Subcutaneous adipose tissue (tissue), 4 donors: Measurements from ENCODE around the gene GTF2H2C. TPM values are rescaled to one million over a fixed set of nuclear protein-coding genes. Genes with fewer than 3 reads are reported as not detected.

Source experiments
- small RNA-seq: library from RNA; depleted of rRNA; stranded (forward); fragments of <200 nt; gene quantifications from one replicate; pipeline ENCODE3, GENCODE V24; 2016
- total RNA-seq, 4 donors: library from RNA; depleted of rRNA; stranded (reverse); fragments of >200 nt; gene quantifications; one replicate each; pipeline ENCODE4 v1.1.0, GENCODE V29; 2016

The GTF2H2C gene
- total RNA-seq, 4 donors from 2014 or later, result 10.4 to 28.9 (median 16.5) TPM

Small RNAs within 50 kb of the gene (small RNA-seq; reads per million reads assigned to genes)
- not detected for gene RNU6-724P

Other genes with a start within 250 kb of the GTF2H2C start
- gene CCDC125, start 227.4 kb upstream of the GTF2H2C start, total RNA-seq, result 10 to 100 TPM in 1 of 4 donors, 1 to 10 TPM in 3; 7.2 to 11.1 (median 9.0) TPM
- 10 to 100 TPM; 22.3 to 64.2 (median 30.7) TPM for gene AK6, start 190.7 kb upstream of the GTF2H2C start, total RNA-seq
- 10 to 100 TPM; 36.5 to 71.3 (median 45.1) TPM for gene TAF9, start 190.7 kb upstream of the GTF2H2C start, total RNA-seq
- gene RAD17, start 190.4 kb upstream of the GTF2H2C start, total RNA-seq, result 10 to 100 TPM; 13.8 to 23.5 (median 17.5) TPM
- under 1 TPM; 0.34 to 0.49 (median 0.41) TPM for gene MARVELD2, start 145.1 kb upstream of the GTF2H2C start, total RNA-seq
- gene OCLN, start 67.4 kb upstream of the GTF2H2C start, total RNA-seq, result 1 to 10 TPM in 3 of 4 donors, under 1 TPM in 1; 0.44 to 3.4 (median 2.8) TPM